ENCODE measurements around the gene HDAC10. TPM values are rescaled to one million over a fixed set of nuclear protein-coding genes. Genes with fewer than 3 reads are reported as not detected.

HDAC10 gene
- total and polyA plus RNA-seq, 2 donors = 11.6 to 61.6 TPM

- no peaks in the 10 kb centered on the region for H3K9me3 ChIP-seq (ENCODE audit: control insufficient read depth in 2 of 2, insufficient read depth in 1 of 2, low read length in 1 of 2)
- DNase-seq (ENCODE audit: low read depth in 6 of 9, low spot score in 9 of 9) = no peak
- no peaks in the 10 kb centered on the region for H3K4me1 ChIP-seq (ENCODE audit: control insufficient read depth in 2 of 2, insufficient read depth in 2 of 2, low read length in 2 of 2)
- H3K4me3 ChIP-seq (ENCODE audit: low read length in 2 of 2) = peak overlapping the region in 1 of 2 donors; percentile 37
- peaks cover 52 to 77% of the 10 kb centered on the region in 2 donors for H3K27me3 ChIP-seq (ENCODE audit: control insufficient read depth in 2 of 2, insufficient read depth in 1 of 2, low read length in 1 of 2)
- 2% methylated on average over 92 of the region's 92 CpGs for WGBS
- no peaks in the 10 kb centered on the region for H3K36me3 ChIP-seq (ENCODE audit: control insufficient read depth in 2 of 2, insufficient read depth in 2 of 2, low read length in 1 of 2)
- no peak overlapping the region for H3K27ac ChIP-seq (ENCODE audit: low read depth in 1 of 2, low read length in 1 of 2)
Observed at GRCh38 chr22:50260801-50261614, 9.9 kb upstream of the HDAC10 start.

- Histone ChIP-seq H3K4me3 (ENCODE audit: low read length in 2 of 2) (no peak overlapping the region), H3K36me3 (ENCODE audit: control insufficient read depth in 2 of 2, insufficient read depth in 2 of 2, low read length in 1 of 2) (no peaks in the 10 kb centered on the region), H3K4me1 (ENCODE audit: control insufficient read depth in 2 of 2, insufficient read depth in 2 of 2, low read length in 2 of 2) (no peaks in the 10 kb centered on the region), H3K27ac (ENCODE audit: low read depth in 1 of 2, low read length in 1 of 2) (no peak overlapping the region), H3K27me3 (ENCODE audit: control insufficient read depth in 2 of 2, insufficient read depth in 1 of 2, low read length in 1 of 2) (peaks cover 52 to 72% of the 10 kb centered on the region in 2 donors), H3K9me3 (ENCODE audit: control insufficient read depth in 2 of 2, insufficient read depth in 1 of 2, low read length in 1 of 2) (no peaks in the 10 kb centered on the region)
- 51% methylated on average over 11 of the region's 11 CpGs for WGBS
- DNase-seq (ENCODE audit: low read depth in 6 of 9, low spot score in 9 of 9) = no peak
Observed at GRCh38 chr22:50260434-50260800, 9.4 kb upstream of the HDAC10 start.

- Histone ChIP-seq H3K36me3 (ENCODE audit: control insufficient read depth in 2 of 2, insufficient read depth in 2 of 2, low read length in 1 of 2) (no peaks in the 10 kb centered on the region), H3K4me3 (ENCODE audit: low read length in 2 of 2) (no peak overlapping the region), H3K27ac (ENCODE audit: low read depth in 1 of 2, low read length in 1 of 2) (no peak overlapping the region), H3K4me1 (ENCODE audit: control insufficient read depth in 2 of 2, insufficient read depth in 2 of 2, low read length in 2 of 2) (no peaks in the 10 kb centered on the region), H3K27me3 (ENCODE audit: control insufficient read depth in 2 of 2, insufficient read depth in 1 of 2, low read length in 1 of 2) (peaks cover 52 to 61% of the 10 kb centered on the region in 2 donors), H3K9me3 (ENCODE audit: control insufficient read depth in 2 of 2, insufficient read depth in 1 of 2, low read length in 1 of 2) (no peaks in the 10 kb centered on the region)
- DNase-seq (ENCODE audit: low read depth in 6 of 9, low spot score in 9 of 9) = no peak
- WGBS = 97% methylated on average over 15 of the region's 15 CpGs
Observed at GRCh38 chr22:50259302-50259701, 8.2 kb upstream of the HDAC10 start.

GRCh38 chr22:50258361-50259292 lies 7.6 kb upstream of the HDAC10 start:
- H3K4me1 ChIP-seq (ENCODE audit: control insufficient read depth in 2 of 2, insufficient read depth in 2 of 2, low read length in 2 of 2) = no peaks in the 10 kb centered on the region
- H3K27ac ChIP-seq (ENCODE audit: low read depth in 1 of 2, low read length in 1 of 2) = no peak overlapping the region
- no peak overlapping the region for H3K4me3 ChIP-seq (ENCODE audit: low read length in 2 of 2)
- no peak for DNase-seq (ENCODE audit: low read depth in 6 of 9, low spot score in 9 of 9)
- H3K9me3 ChIP-seq (ENCODE audit: control insufficient read depth in 2 of 2, insufficient read depth in 1 of 2, low read length in 1 of 2) = no peaks in the 10 kb centered on the region
- H3K27me3 ChIP-seq (ENCODE audit: control insufficient read depth in 2 of 2, insufficient read depth in 1 of 2, low read length in 1 of 2) = peaks cover 49 to 55% of the 10 kb centered on the region in 2 donors
- no peaks in the 10 kb centered on the region for H3K36me3 ChIP-seq (ENCODE audit: control insufficient read depth in 2 of 2, insufficient read depth in 2 of 2, low read length in 1 of 2)
- 95% methylated on average over 24 of the region's 24 CpGs for WGBS

GRCh38 chr22:50257451-50258360 lies 6.6 kb upstream of the HDAC10 start:
- no peaks in the 10 kb centered on the region for H3K9me3 ChIP-seq (ENCODE audit: control insufficient read depth in 2 of 2, insufficient read depth in 1 of 2, low read length in 1 of 2)
- no peak overlapping the region for H3K27ac ChIP-seq (ENCODE audit: low read depth in 1 of 2, low read length in 1 of 2)
- WGBS = 90% methylated on average over 31 of the region's 31 CpGs
- H3K27me3 ChIP-seq (ENCODE audit: control insufficient read depth in 2 of 2, insufficient read depth in 1 of 2, low read length in 1 of 2) = peaks cover 40 to 46% of the 10 kb centered on the region in 2 donors
- no peaks in the 10 kb centered on the region for H3K4me1 ChIP-seq (ENCODE audit: control insufficient read depth in 2 of 2, insufficient read depth in 2 of 2, low read length in 2 of 2)
- H3K4me3 ChIP-seq (ENCODE audit: low read length in 2 of 2) = no peak overlapping the region
- DNase-seq (ENCODE audit: low read depth in 6 of 9, low spot score in 9 of 9) = no peak
- H3K36me3 ChIP-seq (ENCODE audit: control insufficient read depth in 2 of 2, insufficient read depth in 2 of 2, low read length in 1 of 2) = no peaks in the 10 kb centered on the region

GRCh38 chr22:50257041-50257440 lies 6.0 kb upstream of the HDAC10 start:
- 96% methylated on average over 16 of the region's 16 CpGs for WGBS
- Histone ChIP-seq H3K27me3 (ENCODE audit: control insufficient read depth in 2 of 2, insufficient read depth in 1 of 2, low read length in 1 of 2) (peaks cover 33 to 39% of the 10 kb centered on the region in 2 donors), H3K4me1 (ENCODE audit: control insufficient read depth in 2 of 2, insufficient read depth in 2 of 2, low read length in 2 of 2) (no peaks in the 10 kb centered on the region), H3K27ac (ENCODE audit: low read depth in 1 of 2, low read length in 1 of 2) (no peak overlapping the region), H3K9me3 (ENCODE audit: control insufficient read depth in 2 of 2, insufficient read depth in 1 of 2, low read length in 1 of 2) (no peaks in the 10 kb centered on the region), H3K36me3 (ENCODE audit: control insufficient read depth in 2 of 2, insufficient read depth in 2 of 2, low read length in 1 of 2) (no peaks in the 10 kb centered on the region), H3K4me3 (ENCODE audit: low read length in 2 of 2) (no peak overlapping the region)
- DNase-seq (ENCODE audit: low read depth in 6 of 9, low spot score in 9 of 9) = no peak

GRCh38 chr22:50256258-50256862 lies 5.3 kb upstream of the HDAC10 start:
- H3K27me3 ChIP-seq (ENCODE audit: control insufficient read depth in 2 of 2, insufficient read depth in 1 of 2, low read length in 1 of 2) = peaks cover 27 to 35% of the 10 kb centered on the region in 2 donors
- H3K4me3 ChIP-seq (ENCODE audit: low read length in 2 of 2) = no peak overlapping the region
- H3K36me3 ChIP-seq (ENCODE audit: control insufficient read depth in 2 of 2, insufficient read depth in 2 of 2, low read length in 1 of 2) = no peaks in the 10 kb centered on the region
- no peaks in the 10 kb centered on the region for H3K9me3 ChIP-seq (ENCODE audit: control insufficient read depth in 2 of 2, insufficient read depth in 1 of 2, low read length in 1 of 2)
- no peak for DNase-seq (ENCODE audit: low read depth in 6 of 9, low spot score in 9 of 9)
- no peak overlapping the region for H3K27ac ChIP-seq (ENCODE audit: low read depth in 1 of 2, low read length in 1 of 2)
- 94% methylated on average over 12 of the region's 12 CpGs for WGBS
- H3K4me1 ChIP-seq (ENCODE audit: control insufficient read depth in 2 of 2, insufficient read depth in 2 of 2, low read length in 2 of 2) = peaks cover 0 to 4% of the 10 kb centered on the region in 2 donors

- Histone ChIP-seq H3K27ac (ENCODE audit: low read depth in 1 of 2, low read length in 1 of 2) (no peak overlapping the region), H3K36me3 (ENCODE audit: control insufficient read depth in 2 of 2, insufficient read depth in 2 of 2, low read length in 1 of 2) (no peaks in the 10 kb centered on the region), H3K9me3 (ENCODE audit: control insufficient read depth in 2 of 2, insufficient read depth in 1 of 2, low read length in 1 of 2) (no peaks in the 10 kb centered on the region), H3K4me1 (ENCODE audit: control insufficient read depth in 2 of 2, insufficient read depth in 2 of 2, low read length in 2 of 2) (peaks cover 0 to 6% of the 10 kb centered on the region in 2 donors), H3K4me3 (ENCODE audit: low read length in 2 of 2) (no peak overlapping the region), H3K27me3 (ENCODE audit: control insufficient read depth in 2 of 2, insufficient read depth in 1 of 2, low read length in 1 of 2) (peaks cover 19 to 28% of the 10 kb centered on the region in 2 donors)
- WGBS = 97% methylated on average over 17 of the region's 17 CpGs
- no peak for DNase-seq (ENCODE audit: low read depth in 6 of 9, low spot score in 9 of 9)
Observed at GRCh38 chr22:50255607-50256006, 4.5 kb upstream of the HDAC10 start.

Data from thymus (tissue), 11 donors.